Suprapubic skin (tissue), 4 donors: ENCODE results near the gene DAAM2.

Source experiments
- POLR2A ChIP-seq, 2 donors: fragments of 450-650 bp; IDR thresholded peaks; one replicate each; pipeline ENCODE4 v1.6.1; 2017; ENCODE audit warnings: antibody characterized with exemption in 2 of 2, mild to moderate bottlenecking in 2 of 2, moderate library complexity in 2 of 2
- POLR2AphosphoS5 ChIP-seq, 3 donors: sonication (generic); formaldehyde crosslinking; IDR thresholded peaks; one replicate each; pipeline ENCODE4 v1.6.1; 2017; ENCODE audit warnings: antibody characterized with exemption in 3 of 3

- TF ChIP-seq POLR2AphosphoS5 (IDR thresholded peaks at IDR 0.05) (no peak), POLR2A (IDR thresholded peaks at IDR 0.05) (no peak)
Observed at GRCh38 chr6:39806278-39806677, 14.1 kb downstream of the DAAM2 start.
